HepG2 (cell line): ENCODE measurements around the gene KCND2.

ENCODE experiments used
- CEBPB ChIP-seq: IDR thresholded peaks from 2 replicates; pipeline ENCODE4 v1.6.1; 2011; ENCODE audit warnings: low read depth, low read length, improper control_type of control experiment, borderline replicate concordance
- EZH2 ChIP-seq: conservative IDR thresholded peaks from 2 replicates; pipeline ENCODE4 v1.6.1; 2012; ENCODE audit warnings: mild to moderate bottlenecking, low read depth, low read length, moderate library complexity
- FOXP4 ChIP-seq: sonication (generic); formaldehyde crosslinking; IDR thresholded peaks from 2 replicates; pipeline ENCODE4 v1.4.0; 2020; ENCODE audit warnings: missing genetic modification reagents
- KDM1A ChIP-seq: IDR thresholded peaks from 2 replicates; pipeline ENCODE4 v1.6.1; 2016; ENCODE audit warnings: missing compliant biosample characterization
- SP1 ChIP-seq, 2 experiments: fragments of 450-650 bp in 1 of 2; sonication (generic) in 1 of 2; formaldehyde crosslinking in 1 of 2; IDR thresholded peaks; 2 replicates each; pipeline versions ENCODE4 v1.4.0 to v1.6.1; 2016 to 2020; ENCODE audit warnings: missing genetic modification reagents in 1 of 2
- ZNF276 ChIP-seq: sonication (generic); formaldehyde crosslinking; IDR thresholded peaks from 2 replicates; pipeline ENCODE4 v1.4.0; 2020; ENCODE audit warnings: mild to moderate bottlenecking, low read depth, missing genetic modification reagents
- ZNF512B ChIP-seq: sonication (generic); formaldehyde crosslinking; IDR thresholded peaks from 2 replicates; pipeline ENCODE4 v1.5.1; 2020; ENCODE audit warnings: missing genetic modification reagents, mild to moderate bottlenecking, borderline replicate concordance

- TF ChIP-seq ZNF512B (CRISPR knock-in tag), result no peak
- no peak for TF ChIP-seq FOXP4 (CRISPR knock-in tag)
- no peak for TF ChIP-seq EZH2
- no peak for TF ChIP-seq SP1 (IDR thresholded peaks at IDR 0.05)
- no peak for TF ChIP-seq SP1 (CRISPR knock-in tag; IDR thresholded peaks at IDR 0.05)
- TF ChIP-seq CEBPB, result no peak
- TF ChIP-seq ZNF276 (CRISPR knock-in tag), result no peak
- TF ChIP-seq KDM1A (CRISPR knock-in tag), result no peak
Observed at GRCh38 chr7:120780938-120781337, 508.0 kb downstream of the KCND2 start.
